PC-9 (cell line): Measurements from ENCODE around the gene UBA3.

Source experiments
- CTCF ChIP-seq: fragments of 200-600 bp; sonication (generic); conservative IDR thresholded peaks from 2 replicates; pipeline ENCODE4 v1.6.1; 2017; ENCODE audit warnings: mixed run types, antibody characterized with exemption, mild to moderate bottlenecking, moderate library complexity
- EZH2 ChIP-seq: fragments of 200-600 bp; sonication (generic); IDR thresholded peaks from 2 replicates; pipeline ENCODE4 v1.8.0; 2017; ENCODE audit warnings: antibody characterized with exemption, low read depth

GRCh38 chr3:69009559-69010410 is 70.4 kb downstream of the UBA3 start:
- TF ChIP-seq CTCF: no peak
- no peak for TF ChIP-seq EZH2
